ENCODE measurements around the gene INTS7.
"Not testable (repeated sequence)": the region's sequence is repeated elsewhere in the genome, so short reads cannot be mapped to it uniquely, and the experiment has no call there.

Gene INTS7

DNA sequence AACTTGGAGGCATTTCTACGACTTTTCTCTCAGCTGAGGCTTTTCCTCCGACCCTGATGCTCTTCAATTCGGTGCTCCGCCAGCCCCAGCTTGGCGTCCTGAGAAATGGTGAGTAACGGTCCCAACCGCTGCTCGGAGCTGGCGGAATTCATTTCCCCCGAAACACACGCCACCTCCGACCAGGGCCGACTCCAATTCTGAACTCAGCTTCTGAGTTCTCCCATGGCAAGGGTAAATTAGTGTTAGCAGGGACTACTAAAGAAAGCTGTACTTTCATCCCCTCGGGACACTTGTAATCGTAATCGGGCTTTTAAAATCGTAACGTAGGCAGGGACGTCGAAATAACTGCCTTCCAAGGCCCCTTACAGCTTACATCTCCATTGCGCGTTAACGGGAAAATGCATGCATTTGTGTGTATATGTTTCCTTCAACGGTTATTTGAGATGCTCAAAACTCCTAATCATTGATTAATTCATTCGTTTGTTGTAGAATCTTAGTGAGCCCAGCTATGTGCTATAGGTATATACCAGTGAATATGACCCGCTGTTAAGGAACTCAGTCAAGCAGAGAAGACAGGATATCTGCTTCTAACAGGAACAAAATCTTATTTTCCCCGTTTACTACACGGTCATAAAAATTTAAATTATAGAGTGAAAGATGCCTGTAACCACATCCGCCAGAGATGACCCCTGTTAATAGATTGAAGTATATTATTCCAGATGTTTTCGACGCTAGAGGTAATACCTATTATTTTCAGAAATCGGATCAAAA lies 663 bp upstream of the INTS7 start:
- peak; percentile 25 for DNase-seq (ENCODE audit: low read depth)

DNA sequence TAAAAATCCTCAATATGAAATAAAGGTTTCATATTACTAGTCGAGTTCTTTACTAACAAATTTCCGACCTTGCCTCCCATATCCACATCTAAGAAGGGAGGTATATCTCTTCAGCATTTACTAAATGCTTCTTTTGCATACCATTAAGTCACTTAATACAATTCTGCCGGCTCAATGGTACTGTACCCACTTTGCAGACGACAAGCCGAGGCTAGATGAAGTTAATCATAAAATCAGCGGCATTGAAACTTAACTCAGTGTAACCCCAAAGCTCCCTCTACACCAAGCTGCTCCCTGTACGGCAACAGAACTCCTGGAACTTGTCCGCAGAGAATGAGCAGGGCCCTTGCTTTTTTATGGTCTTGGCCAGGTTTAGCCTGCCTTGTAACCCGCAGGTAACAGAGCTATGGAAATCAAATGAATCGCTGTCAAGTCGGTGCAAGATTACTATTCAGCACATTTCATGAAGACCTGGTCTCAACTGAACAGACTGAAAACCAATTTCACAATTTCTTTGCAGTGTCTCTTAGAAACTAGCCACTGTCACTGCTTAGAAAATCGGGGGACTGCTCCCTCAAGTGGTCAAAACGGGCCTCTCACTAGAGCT lies 738 bp downstream of the INTS7 start:
- no peak for DNase-seq (ENCODE audit: low read depth)

DNA sequence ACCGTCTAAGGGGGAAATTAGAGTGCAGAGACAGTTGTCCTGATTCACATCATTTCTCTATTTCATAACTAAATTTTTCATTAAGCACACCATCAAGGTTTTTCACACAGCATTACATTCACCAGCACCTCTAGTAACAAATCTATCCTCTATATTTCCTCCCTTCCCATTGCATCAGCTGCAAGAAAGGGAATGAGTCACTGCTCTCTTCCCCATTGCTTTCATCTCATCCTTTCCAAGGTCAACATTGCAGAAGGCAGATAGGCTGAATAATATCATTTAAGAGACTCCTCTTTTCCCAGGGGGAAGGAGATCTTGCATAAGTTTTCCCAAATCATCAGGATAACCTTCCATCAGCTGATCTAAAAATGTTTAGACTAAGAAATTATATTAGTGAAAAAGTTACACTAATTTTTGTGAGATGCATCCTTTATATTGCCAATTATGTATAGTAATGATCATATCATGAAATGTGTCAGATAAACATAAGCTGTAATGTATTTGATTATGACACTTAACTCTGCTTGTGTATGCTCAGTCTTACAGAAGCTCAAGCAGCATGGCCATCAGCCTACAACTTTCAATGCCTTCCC lies 4.3 kb downstream of the INTS7 start:
- peak; percentile 89 for DNase-seq (ENCODE audit: low read depth)

DNA sequence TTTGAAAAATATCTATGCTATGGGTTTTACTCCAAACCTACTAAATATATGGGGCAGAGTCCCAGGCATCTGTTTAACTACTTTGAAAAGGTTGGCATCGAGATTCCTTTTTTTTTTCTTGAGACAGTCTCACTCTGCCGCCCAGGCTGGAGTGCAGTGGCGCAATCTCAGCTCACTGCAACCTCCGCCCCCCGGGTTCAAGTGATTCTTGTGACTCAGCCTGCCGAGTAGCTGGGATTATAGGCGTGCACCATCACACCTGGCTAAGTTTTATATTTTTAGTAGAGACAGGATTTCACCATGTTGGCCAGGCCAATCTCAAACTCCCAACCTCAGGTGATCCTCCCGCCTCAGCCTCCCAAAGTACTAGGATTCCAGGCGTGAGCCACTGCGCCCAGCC lies 7.6 kb downstream of the INTS7 start:
- not testable (repeated sequence) for DNase-seq (ENCODE audit: low read depth)

DNA sequence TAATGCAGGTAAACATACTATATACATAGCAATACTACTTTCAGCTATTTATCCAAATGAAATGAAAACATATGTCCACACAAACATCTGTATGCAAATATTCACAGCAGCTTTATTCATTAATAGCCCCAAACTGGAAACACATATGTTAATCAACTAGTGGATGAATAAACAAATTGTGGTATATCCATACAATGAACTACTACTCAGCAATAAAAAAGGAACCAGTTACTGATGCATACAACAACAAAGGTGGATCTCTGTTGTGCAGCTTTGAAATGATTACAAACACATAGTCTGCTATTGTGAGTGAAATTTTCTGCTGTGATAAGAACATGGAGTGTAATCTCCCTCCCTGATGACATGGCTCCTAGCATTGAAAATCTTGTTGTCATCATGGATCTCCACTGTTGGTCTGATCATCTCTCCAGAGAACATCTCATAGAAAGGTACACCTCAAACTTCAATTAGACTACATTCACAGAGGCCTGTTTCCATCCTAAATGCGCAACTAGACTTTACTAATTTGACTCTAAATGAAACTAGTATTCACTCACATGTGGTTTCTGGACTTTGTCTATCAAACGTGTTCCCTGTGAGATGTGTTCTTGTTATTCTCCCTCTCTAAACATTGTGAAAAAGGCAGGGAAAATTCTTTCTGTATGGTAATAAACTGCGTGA lies 10.7 kb downstream of the INTS7 start:
- DNase-seq (ENCODE audit: low read depth), result no peak

DNA sequence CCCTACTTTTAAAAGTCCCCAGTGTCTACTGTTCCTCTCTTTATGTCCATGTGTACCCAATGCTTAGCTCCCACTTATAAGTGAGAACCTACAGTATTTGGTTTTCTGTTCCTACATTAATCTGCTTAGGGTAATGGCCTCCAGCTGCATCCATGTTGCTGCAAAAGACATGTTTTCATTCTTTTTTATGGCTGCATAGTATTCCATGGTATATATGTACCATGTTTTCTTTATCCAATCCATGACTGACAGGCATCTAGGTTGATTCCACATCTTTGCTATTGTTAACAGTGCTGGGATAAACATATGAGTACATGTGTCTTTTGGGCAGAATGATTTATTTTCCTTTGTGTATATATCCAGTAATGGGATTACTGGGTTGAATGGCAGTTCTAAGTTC lies 12.4 kb downstream of the INTS7 start:
- DNase-seq (ENCODE audit: low read depth), result not testable (repeated sequence)

DNA sequence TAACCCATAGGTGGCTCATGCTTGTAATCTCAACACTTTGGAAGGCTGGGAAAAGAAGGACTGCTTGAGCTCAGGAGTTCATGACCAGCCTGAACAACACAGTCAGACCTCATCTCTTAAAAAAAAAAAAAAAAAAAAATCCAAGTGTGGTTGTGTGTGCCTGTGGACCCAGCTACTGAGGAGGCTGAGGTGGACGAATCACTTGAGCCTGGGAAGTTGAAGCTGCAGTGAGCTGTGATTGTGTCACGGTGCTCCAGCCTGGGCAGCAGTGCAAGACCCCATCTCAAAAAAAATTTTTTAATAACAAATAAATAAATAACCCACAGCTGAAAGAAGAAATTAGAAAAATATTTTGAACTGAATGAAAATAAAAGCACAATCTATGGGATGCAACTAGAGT lies 13.8 kb downstream of the INTS7 start:
- peak; percentile 29 for DNase-seq (ENCODE audit: low read depth)

DNA sequence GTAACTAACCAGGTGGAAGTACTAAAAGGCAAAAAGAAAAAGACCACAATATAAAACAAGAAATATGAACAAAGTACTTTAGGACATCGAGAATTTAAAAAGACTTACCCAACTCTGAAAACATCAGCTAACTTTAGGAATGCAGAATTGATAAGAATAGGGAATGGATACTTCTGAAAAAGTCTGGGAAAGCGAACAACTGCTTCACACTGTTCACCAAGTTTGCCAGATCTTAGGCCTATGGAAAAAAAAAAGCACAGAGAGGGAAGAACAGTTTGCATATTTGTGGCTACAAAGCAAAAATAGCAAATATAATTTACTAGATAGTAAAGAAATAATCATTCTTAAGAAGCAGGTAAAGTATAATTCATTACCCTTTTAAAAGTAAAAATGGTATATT lies 14.4 kb downstream of the INTS7 start:
- no peak for DNase-seq (ENCODE audit: low read depth)

DNA sequence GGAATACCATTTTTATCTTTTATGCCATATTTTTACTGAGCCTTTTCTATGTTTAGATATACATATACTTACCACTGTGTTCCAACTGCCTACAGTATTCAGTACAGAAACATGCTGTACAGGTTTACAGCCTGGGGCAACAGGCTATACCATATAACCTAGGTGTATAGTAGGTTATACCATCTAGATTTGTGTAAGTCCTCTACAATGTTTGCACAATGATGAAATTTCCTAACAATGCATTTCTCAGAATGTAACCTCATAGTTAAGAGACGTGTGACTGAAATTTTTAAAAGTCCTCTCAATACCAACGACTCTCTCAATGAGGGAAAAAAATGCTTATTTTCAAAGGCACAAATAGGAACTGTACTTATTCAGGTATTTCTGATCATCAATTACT lies 21.7 kb downstream of the INTS7 start:
- DNase-seq (ENCODE audit: low read depth), result no peak

DNA sequence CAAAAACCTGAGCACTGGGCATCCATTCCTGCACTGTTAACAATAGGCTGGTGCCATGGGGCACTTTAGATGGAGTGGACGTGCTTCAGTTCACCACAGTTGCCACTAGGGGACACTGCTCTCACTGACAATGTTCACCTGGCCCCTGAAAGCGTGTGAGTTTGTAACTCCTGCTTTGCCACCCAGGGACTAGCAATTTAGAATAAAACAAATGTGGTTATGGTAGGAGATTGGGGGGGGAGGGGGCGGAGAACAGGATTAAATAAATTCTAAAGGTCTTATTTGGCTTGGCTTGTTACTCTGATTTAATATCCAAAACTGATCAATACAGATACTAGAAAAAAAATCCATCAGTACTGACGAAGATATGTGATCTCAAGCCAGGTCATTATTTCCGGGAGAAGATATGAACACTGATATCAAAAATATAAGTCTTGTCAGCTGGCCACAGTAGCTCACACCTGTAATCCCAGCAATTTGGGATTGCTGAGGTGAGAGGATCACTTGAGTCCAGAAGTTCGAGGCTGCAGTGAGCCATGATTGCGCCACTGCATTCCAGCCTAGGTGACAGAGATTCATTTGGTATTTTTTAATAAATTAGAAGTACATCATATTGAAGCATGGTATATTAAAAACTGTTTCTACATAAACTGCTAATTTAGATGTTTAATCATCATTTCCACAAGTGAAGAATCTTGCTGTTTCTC lies 23.2 kb downstream of the INTS7 start:
- DNase-seq (ENCODE audit: low read depth), result peak; percentile 77

DNA sequence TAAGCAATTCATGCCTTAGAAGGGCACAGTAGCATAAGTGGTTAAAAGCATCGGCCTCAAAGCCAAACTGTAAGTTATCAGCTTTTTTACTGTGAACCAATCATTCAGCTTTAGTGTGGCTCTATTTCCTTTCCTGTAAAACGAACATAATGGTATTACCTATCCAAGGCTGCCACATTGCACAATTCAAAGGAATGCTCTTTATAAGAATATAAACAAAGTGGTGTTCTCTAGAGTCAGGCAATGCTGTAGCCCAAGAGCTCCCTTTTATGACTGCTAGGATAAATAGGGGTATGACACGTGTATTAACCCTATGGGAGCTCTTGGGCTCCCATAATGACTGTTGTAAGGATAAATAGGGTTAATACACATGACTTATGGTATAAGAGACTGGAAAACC lies 25.4 kb downstream of the INTS7 start:
- no peak for DNase-seq (ENCODE audit: low read depth)

DNA sequence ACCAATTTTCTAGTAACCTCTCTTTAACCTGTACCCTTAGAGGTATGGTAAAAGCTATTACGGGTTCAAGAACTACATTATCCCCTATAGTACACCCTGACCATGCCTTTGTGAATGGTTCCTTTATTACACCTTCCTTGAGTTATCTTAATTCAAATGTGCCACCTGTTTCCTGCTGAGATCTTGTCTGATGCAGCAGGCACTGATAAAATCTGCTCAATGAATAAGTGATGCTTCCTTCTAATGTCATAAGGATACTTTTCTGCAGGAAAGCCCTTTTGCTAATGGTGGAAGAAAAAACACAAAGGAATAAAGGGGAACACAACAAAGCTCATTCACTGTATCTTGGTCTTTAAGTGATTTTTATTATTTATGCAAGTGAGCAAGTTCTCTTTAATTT lies 25.8 kb downstream of the INTS7 start:
- DNase-seq (ENCODE audit: low read depth), result no peak

DNA sequence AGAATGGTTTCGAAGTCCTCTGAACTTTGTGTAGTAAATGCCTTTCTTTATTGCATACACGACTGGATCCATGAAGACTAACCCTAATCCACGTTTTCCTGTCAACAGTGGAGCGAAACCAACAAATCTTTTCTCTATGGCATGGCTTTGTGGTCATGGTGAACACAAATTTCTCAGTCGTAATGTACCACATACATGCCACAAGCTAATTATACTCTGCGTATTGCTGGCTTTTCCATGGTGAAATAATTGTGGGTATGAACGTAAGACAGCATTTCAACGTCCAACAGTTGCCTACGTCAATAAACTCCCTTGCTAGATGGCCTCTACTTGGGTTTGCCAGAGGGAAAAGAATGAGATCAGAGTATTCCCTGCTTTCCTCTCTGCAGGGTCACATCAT lies 27.5 kb downstream of the INTS7 start:
- no peak for DNase-seq (ENCODE audit: low read depth)

DNA sequence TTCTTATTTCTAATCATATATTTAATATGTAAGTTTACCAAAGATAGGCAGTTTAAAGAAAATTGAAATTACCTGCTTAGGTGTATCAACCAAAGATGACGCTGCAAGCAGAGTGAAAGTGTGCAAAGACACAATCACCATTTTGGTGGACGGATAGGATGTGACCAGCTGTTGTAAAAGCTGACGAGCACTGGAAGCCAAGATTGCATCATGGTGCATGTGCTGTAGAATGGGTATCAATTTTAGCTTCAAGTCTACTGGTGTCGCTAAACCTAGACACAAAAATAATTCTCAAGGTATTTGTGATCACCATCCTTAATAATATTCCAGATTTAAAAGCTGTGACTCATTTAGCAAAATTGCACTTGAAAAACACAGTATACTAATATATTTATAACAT lies 28.2 kb downstream of the INTS7 start:
- no peak for DNase-seq (ENCODE audit: low read depth)

DNA sequence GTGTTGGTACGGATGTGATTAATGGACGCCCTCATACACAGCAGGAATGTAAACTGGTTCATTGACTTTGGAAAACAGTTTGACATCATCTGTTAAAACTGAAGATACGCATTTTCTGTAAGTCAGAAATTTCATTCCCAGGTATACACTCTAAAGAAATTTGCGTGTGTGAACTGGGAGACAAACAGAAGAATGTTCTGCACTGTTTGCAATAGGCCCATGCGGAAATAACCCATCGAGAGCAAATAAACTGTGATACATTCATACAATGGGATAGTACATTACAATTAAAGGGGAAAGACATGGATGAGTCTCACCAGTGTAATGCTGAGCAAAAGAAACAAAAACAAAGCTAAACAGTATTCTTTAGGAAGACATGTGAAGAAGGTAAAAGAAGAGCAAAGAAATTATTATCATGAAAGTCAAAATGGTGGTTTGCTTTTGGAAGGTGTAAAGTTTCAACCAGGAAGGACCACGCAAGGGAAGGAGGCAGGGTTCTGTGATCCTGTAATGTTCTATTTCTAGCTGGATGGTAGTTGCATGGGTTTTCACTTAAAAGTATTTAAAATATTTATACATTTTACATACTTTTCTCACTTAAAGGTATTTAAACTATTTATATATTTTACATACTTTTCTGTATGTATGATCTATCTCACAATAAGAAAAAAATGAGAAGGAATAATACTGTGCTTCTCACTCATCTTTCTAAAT lies 30.3 kb downstream of the INTS7 start:
- DNase-seq (ENCODE audit: low read depth), result no peak

DNA sequence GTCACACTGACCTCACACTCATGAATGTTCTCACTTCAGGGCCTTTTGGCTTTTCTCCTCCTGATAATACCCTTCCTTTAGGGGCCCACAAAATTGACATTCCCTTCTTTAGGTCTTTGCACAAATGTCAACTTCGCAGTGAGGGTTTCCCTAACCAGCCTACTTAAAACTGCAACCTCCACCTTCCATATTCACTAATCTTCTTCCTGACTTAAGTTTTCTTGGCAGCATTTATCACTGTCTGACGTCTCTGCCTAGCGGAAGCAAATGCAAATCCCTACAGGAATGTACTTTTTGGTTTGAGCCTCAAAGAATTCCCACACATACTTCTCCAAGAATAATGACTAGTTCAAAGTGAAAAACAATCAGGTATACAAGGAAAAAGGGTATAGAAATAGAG lies 32.8 kb downstream of the INTS7 start:
- DNase-seq (ENCODE audit: low read depth), result no peak

DNA sequence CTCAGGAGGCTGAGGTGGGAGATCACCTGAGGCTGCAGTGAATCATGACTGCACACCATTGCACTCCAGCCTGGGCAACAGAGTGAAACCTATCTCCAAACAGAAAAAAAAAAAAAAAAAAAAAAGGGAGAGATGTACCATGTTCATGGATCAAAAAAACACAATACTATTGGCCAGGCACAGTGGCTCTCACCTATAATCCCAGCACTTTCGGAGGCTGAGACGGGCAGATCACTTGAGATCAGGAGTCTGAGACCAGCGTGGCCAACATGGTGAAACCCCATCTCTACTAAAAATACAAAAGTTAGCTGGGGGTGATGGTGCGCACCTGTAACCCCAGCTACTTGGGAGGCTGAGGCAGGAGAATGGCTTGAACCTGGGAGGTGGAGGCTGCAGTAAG lies 37.9 kb downstream of the INTS7 start:
- DNase-seq (ENCODE audit: low read depth), result not testable (repeated sequence)

DNA sequence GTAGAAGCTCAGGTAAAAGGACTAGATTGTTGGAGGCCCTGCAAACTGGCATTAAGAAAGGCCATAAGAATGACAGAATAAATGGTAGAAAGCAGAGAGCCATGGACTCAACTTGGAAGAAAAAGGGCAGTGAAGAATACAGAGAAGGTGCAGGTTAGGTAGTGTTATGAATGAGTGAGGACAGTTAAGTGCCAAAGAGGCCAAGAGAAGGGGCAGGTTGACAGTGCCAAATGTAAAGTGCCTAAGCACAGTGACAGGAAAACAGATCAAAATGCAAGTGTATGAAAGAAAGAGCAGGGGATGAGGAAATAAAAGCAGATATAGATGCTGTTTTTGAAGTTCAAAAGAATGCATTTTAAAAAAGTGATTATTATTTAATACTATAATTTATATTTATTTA lies 43.7 kb downstream of the INTS7 start:
- DNase-seq (ENCODE audit: low read depth), result no peak

DNA sequence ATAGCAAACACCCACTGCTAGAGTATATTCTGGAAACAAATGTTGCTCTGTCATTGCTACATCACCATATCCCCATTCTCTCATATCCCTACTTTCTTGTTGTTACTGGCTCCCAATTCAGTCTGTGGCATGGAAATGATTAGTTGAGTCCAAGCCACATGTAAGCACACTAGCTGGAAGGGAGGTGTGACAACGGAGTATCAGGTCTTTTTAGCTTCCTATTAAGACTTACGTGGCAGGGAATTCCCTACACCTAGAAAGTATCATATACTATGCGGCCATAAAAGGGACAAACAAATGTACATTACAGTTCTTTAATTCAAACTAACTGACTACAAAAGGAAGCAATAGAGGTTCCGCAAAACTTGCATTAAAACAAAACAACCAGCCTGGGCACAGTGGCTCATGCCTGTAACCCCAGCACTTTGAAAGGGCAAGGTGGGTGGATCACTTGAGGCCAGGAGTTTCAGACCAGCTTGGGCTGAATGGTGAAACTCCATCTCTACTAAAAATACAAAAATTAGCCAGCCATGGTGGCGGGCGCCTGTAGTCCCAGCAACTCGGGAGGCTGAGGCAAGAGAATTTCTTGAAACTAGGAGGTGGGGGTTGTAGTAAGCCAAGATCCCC lies 48.6 kb downstream of the INTS7 start:
- DNase-seq (ENCODE audit: low read depth), result no peak

DNA sequence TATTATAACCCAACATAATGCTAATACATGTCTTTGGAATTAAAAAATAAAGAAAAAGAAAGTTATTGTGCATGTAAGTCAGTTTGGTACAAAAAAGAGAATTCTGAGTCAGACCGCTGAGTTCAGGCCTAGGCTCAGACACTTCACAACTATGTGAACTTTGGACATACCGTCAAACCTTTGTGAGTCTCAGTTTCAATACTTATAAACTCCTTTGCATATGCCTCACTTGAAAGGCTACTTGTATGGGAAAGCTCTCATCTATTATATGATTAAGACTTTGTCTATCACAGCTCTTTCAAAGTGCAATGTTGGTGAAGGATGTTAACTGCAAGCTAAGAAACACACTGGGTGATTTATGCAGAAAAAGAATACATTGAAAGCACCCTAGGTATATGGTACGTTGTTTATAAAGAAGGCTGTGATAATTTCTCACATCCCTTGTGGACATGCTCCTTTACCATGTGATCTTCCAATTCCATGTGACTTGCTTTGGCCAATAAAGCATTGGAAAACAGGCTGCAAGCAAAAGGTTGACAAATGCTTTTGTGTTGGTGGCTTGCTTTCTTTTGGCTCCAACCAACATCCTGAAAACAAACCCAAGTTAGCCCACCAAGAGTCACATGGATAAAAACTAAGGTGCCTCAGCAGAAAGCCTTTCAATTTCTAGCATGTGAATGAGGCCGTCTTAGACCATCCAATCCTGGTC lies 49.6 kb downstream of the INTS7 start:
- no peak for DNase-seq (ENCODE audit: low read depth)

DNA sequence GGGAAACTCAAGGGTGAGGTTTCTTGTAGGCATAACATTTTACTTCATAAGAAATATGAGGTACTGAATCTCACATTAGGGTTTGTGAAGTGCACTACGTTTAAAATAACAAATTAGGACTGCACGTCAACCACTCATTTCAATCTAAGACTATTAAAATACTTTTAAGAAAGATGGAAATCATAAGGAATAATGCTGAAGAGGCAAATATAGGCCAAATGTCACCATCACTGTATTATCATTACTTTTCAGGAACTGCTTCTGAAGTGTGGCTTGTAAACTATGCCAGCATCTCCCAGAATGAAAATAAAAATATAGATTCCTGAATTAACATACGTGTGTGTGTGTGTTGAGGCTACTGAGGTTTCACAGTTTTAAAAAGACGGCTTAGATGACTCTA lies 56.8 kb downstream of the INTS7 start:
- DNase-seq (ENCODE audit: low read depth), result no peak
